Gastroesophageal sphincter (tissue), 4 donors: Measurements from ENCODE around the gene RANBP3. TPM values are rescaled to one million over a fixed set of nuclear protein-coding genes. Genes with fewer than 3 reads are reported as not detected.

Experiments used
- ATAC-seq: fragments of 150-250 bp; one replicate; pipeline ENCODE4 v1.9.1; 2016; ENCODE audit warnings: mild to moderate bottlenecking, moderate library complexity
- H3K27ac ChIP-seq, 4 donors: fragments of 200-600 bp; sonication (generic) in 3 of 4; 1 replicate in 3 of 4; 2 replicates in 1 of 4; pipeline ENCODE4 v1.5.1; 2016 to 2019
- H3K27me3 ChIP-seq: fragments of 200-600 bp; sonication (generic); one replicate; pipeline ENCODE4 v1.5.1; 2019
- H3K36me3 ChIP-seq, 2 donors: fragments of 200-600 bp; sonication (generic); one replicate each; pipeline ENCODE4 v1.5.1; 2019; ENCODE audit warnings: control low read depth in 1 of 2
- H3K4me1 ChIP-seq, 3 donors: fragments of 200-600 bp; sonication (generic); 1 replicate in 2 of 3; 2 replicates in 1 of 3; pipeline ENCODE4 v1.5.1; 2016 to 2019; ENCODE audit warnings: control low read depth in 2 of 3
- H3K4me3 ChIP-seq, 2 donors: fragments of 200-600 bp; sonication (generic); one replicate each; pipeline ENCODE4 v1.5.1; 2019; ENCODE audit warnings: mild to moderate bottlenecking in 1 of 2, moderate library complexity in 1 of 2
- H3K9me3 ChIP-seq, 3 donors: fragments of 200-600 bp; sonication (generic); one replicate each; pipeline ENCODE4 v1.5.1; 2017 to 2019; ENCODE audit warnings: control low read depth in 2 of 3
- EP300 ChIP-seq: sonication (generic); formaldehyde crosslinking; IDR thresholded peaks from one replicate; pipeline ENCODE4 v1.6.1; 2017; ENCODE audit warnings: antibody characterized with exemption, mild to moderate bottlenecking
- POLR2A ChIP-seq, 2 donors: fragments of 450-650 bp; IDR thresholded peaks; one replicate each; pipeline ENCODE4 v1.6.1; 2017; ENCODE audit warnings: antibody characterized with exemption in 2 of 2, mild to moderate bottlenecking in 2 of 2, moderate library complexity in 1 of 2
- POLR2AphosphoS5 ChIP-seq: sonication (generic); formaldehyde crosslinking; IDR thresholded peaks from one replicate; pipeline ENCODE4 v1.6.1; 2017; ENCODE audit warnings: antibody characterized with exemption
- WGBS, 2 donors: methylation state at CpG; one replicate each; pipeline ENCODE4 v1.1.5; 2018; ENCODE audit warnings: low coverage in 1 of 2; 5-methylcytosine and 5-hydroxymethylcytosine counted together
- total RNA-seq, 4 donors: library from RNA; depleted of rRNA; stranded (reverse); fragments of >200 nt; gene quantifications; one replicate each; pipeline ENCODE4 v1.1.0, GENCODE V29; 2016
- TF ChIP-seq, protein P1 (sequence below), 4 experiments: fragments of 200-600 bp in 2 of 4; fragments of 450-650 bp in 2 of 4; sonication (generic) in 1 of 4; IDR thresholded peaks; one replicate each; pipeline ENCODE4 v1.5.1; 2017 to 2019; ENCODE audit warnings: antibody characterized with exemption in 4 of 4, mild to moderate bottlenecking in 2 of 4, moderate library complexity in 2 of 4

Gene RANBP3
- total RNA-seq, 4 donors from 2014 or later: 87.0 to 125 (median 104) TPM

DNA sequence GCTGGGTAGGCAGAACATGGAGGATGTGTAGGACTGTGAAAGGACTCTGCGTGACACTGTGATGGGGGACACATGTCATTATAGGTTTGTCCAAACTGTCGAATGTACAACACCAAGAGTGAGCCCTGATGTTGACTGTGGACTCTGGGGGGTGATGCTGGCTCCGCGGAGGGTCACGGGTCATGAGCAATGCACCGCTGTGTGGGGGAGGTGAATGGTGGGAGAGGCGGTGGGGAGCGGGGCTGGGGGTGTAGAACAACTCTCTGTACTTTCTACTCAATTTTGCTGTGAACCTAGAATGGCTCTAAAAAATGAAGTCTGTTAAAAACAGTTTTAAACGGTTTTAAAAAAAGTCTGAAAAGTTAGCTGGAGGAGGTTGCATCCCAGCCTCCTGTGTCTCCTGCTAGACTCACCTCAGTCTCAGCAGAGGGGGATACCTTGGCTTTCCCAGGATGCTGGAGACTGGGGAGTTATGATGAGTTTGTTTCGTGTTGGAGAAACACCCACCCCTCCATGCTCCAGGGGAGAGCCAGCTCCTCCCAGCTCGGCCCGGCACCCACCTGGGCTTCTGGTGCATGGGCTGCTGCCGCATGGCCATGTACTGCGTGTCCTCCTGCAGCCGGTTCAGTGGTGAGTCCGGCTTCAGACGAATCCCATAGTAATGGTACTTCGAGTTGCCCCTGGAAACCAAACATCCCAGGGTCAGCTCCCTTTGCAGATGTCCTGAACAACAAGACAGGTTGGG, 34.7 kb upstream of the RANBP3 start:
- Histone ChIP-seq H3K9me3 (no peaks in the 10 kb centered on the region), H3K27ac (no peak overlapping the region), H3K36me3 (peaks cover 0 to 84% of the 10 kb centered on the region in 2 donors), H3K4me3 (no peak overlapping the region), H3K27me3 (no peaks in the 10 kb centered on the region), H3K4me1 (no peaks in the 10 kb centered on the region)
- 69 to 70% methylated on average over 2 to 6 of the region's 18 CpGs for WGBS, 2 donors
- ATAC-seq: no peak
- no peak for TF ChIP-seq EP300
- TF ChIP-seq, protein P1, sequence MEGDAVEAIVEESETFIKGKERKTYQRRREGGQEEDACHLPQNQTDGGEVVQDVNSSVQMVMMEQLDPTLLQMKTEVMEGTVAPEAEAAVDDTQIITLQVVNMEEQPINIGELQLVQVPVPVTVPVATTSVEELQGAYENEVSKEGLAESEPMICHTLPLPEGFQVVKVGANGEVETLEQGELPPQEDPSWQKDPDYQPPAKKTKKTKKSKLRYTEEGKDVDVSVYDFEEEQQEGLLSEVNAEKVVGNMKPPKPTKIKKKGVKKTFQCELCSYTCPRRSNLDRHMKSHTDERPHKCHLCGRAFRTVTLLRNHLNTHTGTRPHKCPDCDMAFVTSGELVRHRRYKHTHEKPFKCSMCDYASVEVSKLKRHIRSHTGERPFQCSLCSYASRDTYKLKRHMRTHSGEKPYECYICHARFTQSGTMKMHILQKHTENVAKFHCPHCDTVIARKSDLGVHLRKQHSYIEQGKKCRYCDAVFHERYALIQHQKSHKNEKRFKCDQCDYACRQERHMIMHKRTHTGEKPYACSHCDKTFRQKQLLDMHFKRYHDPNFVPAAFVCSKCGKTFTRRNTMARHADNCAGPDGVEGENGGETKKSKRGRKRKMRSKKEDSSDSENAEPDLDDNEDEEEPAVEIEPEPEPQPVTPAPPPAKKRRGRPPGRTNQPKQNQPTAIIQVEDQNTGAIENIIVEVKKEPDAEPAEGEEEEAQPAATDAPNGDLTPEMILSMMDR (IDR thresholded peaks at IDR 0.05): no peak
- TF ChIP-seq POLR2A (IDR thresholded peaks at IDR 0.05): no peak
- no peak for TF ChIP-seq POLR2AphosphoS5

DNA sequence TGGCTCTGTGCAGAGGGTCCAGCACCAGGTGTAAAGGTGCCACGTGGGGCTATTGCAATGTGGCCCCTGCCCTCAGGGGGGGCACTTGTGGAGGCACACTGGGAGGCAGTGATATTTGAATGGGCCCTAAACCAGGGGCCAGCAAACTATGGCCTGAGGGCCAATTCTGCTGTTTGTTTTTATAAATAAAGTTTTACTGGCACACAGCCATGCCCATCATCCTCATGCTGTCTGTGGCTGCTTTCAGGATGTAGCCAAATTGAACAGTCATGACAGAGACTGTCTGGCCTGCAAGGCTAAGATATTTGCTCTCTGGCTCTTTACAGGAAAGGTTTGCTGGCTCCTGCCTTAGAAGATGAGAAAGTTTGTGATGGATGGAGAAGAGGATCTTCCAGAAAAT, 33.9 kb upstream of the RANBP3 start:
- Histone ChIP-seq H3K4me1 (no peaks in the 10 kb centered on the region), H3K36me3 (peaks cover 0 to 92% of the 10 kb centered on the region in 2 donors), H3K9me3 (no peaks in the 10 kb centered on the region), H3K27me3 (no peaks in the 10 kb centered on the region), H3K4me3 (no peak overlapping the region), H3K27ac (no peak overlapping the region)
- TF ChIP-seq, protein P1 (IDR thresholded peaks at IDR 0.05): no peak
- TF ChIP-seq POLR2AphosphoS5: no peak
- TF ChIP-seq EP300: no peak
- no peak for TF ChIP-seq POLR2A (IDR thresholded peaks at IDR 0.05)
- ATAC-seq: no peak
- WGBS, 2 donors: 0% methylated on average over 1 of the region's 1 CpG; no CpG with 5 or more reads in 1 of the 2 donors

DNA sequence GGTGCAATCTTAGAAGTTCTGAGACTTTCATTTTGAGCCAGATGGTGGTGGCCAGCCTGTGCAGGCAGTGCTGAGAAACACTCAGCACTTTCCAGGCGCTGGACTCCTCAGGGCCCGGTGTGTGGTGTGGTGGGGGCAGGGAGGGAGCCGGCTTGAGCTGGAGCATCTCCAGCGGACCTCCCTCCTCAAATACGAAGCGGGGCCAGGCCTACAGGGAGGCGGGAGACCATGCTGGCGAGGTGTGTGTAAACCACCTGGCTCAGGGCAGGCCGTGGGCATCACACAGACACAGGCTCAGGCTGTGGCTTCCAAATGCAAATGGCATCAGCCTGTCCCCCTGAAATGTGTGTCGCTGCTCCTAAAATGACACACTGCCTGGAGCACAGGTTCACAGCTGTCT, 33.3 kb upstream of the RANBP3 start:
- 60% methylated on average over 1 of the region's 10 CpGs; no CpG with 5 or more reads in 1 of the 2 donors for WGBS, 2 donors
- H3K27me3 ChIP-seq: no peaks in the 10 kb centered on the region
- no peak overlapping the region for H3K27ac ChIP-seq
- TF ChIP-seq POLR2A (IDR thresholded peaks at IDR 0.05) (no peak), POLR2AphosphoS5 (no peak), EP300 (no peak)
- TF ChIP-seq, protein P1 (IDR thresholded peaks at IDR 0.05): no peak
- H3K4me3 ChIP-seq: no peak overlapping the region
- no peaks in the 10 kb centered on the region for H3K9me3 ChIP-seq
- ATAC-seq: no peak
- H3K4me1 ChIP-seq: no peaks in the 10 kb centered on the region
- peaks cover 0 to 97% of the 10 kb centered on the region in 2 donors for H3K36me3 ChIP-seq

DNA sequence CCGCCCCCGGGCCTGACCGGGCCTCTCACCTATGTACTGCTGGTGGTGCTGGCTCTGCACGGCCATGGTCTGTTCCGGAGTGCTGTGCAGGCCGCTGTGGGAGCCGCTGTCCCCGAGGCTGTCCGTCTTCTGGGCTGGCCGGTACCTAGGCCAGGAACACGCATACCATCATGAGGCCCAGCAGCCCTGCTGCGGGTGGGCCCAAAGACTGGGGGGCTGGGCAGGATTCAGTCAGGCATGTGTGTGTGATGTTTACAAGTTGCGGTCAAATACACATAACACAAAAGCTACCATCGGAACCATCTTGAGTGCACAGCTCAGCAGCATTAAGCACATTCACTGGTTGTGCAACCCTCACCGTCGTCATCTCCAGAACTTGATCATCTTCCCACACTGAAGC, 32.2 kb upstream of the RANBP3 start:
- Histone ChIP-seq H3K4me3 (no peak overlapping the region), H3K9me3 (no peaks in the 10 kb centered on the region), H3K27me3 (no peaks in the 10 kb centered on the region), H3K27ac (no peak overlapping the region), H3K4me1 (no peaks in the 10 kb centered on the region), H3K36me3 (peaks cover 0 to 97% of the 10 kb centered on the region in 2 donors)
- no peak for ATAC-seq
- TF ChIP-seq, protein P1 (IDR thresholded peaks at IDR 0.05): no peak
- TF ChIP-seq POLR2A (IDR thresholded peaks at IDR 0.05): no peak
- TF ChIP-seq EP300: no peak
- TF ChIP-seq POLR2AphosphoS5: no peak
- WGBS, 2 donors: no CpG with 5 or more reads among the region's 16 CpGs

DNA sequence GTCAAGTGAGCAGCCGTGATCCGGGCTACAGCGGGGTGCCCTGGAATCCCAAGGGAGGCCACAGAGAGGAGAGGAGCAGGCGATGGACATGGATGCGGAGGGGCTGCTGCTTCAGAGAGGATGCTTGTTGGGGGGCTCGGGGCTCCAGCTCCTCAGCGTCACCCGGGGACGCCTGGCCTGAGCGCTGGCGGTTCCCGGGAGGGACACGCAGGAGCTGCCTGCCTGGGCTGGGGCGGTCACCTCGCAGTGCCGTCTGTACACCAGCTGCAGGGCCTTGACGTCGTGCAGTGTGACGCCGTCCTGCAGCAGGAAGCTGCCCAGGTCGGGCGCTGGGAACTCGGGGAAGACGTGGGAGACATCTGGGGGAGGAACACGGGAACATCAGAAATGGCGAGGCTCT, 29.9 kb upstream of the RANBP3 start:
- WGBS, 2 donors: 75 to 100% methylated on average over 3 to 4 of the region's 26 CpGs
- no peak overlapping the region for H3K27ac ChIP-seq
- ATAC-seq: no peak
- H3K4me1 ChIP-seq: no peaks in the 10 kb centered on the region
- H3K27me3 ChIP-seq: no peaks in the 10 kb centered on the region
- no peaks in the 10 kb centered on the region for H3K9me3 ChIP-seq
- TF ChIP-seq, protein P1 (IDR thresholded peaks at IDR 0.05): no peak
- TF ChIP-seq EP300 (no peak), POLR2A (IDR thresholded peaks at IDR 0.05) (no peak), POLR2AphosphoS5 (no peak)
- peaks cover 0 to 97% of the 10 kb centered on the region in 2 donors for H3K36me3 ChIP-seq
- no peak overlapping the region for H3K4me3 ChIP-seq
